Osteoblast (primary cell): ENCODE measurements around the gene PIP5K1B. TPM values are rescaled to one million over a fixed set of nuclear protein-coding genes. Genes with fewer than 3 reads are reported as not detected.

ENCODE experiments used
- DNase-seq: peaks from one replicate; pipeline ENCODE4 v3.0.0; 2011; ENCODE audit warnings: low spot score, mixed read lengths; ENCODE audit not compliant: insufficient read length; ENCODE audit errors: missing footprints
- H2AFZ ChIP-seq: 2 replicates; pipeline ENCODE4 v1.6.0; 2011; ENCODE audit warnings: mild to moderate bottlenecking, low read length
- H3K27ac ChIP-seq: 2 replicates; pipeline ENCODE4 v1.5.1; 2011; ENCODE audit warnings: mild to moderate bottlenecking, low read depth, low read length, moderate library complexity
- H3K27me3 ChIP-seq: 2 replicates; pipeline ENCODE4 v1.6.0; 2012; ENCODE audit warnings: mild to moderate bottlenecking, control low read depth, inconsistent platforms, low read length, moderate library complexity; ENCODE audit not compliant: insufficient read depth
- H3K36me3 ChIP-seq: 2 replicates; pipeline ENCODE4 v1.5.1; 2011; ENCODE audit warnings: mild to moderate bottlenecking, low read length, control low read depth, moderate library complexity; ENCODE audit not compliant: insufficient read depth
- H3K4me1 ChIP-seq: 2 replicates; pipeline ENCODE4 v1.5.1; 2011; ENCODE audit warnings: mild to moderate bottlenecking, low read length, control low read depth, moderate library complexity; ENCODE audit not compliant: insufficient read depth
- H3K4me2 ChIP-seq: 2 replicates; pipeline ENCODE4 v1.6.0; 2011; ENCODE audit warnings: mild to moderate bottlenecking, low read length; ENCODE audit not compliant: insufficient read depth
- H3K4me3 ChIP-seq: fragments of 200-600 bp; sonication (generic); 3 replicates; pipeline ENCODE4 v1.5.1; 2012; ENCODE audit warnings: mild to moderate bottlenecking, low read length, inconsistent platforms; ENCODE audit not compliant: insufficient read depth
- H3K79me2 ChIP-seq: 2 replicates; pipeline ENCODE4 v1.6.0; 2012; ENCODE audit warnings: mild to moderate bottlenecking, low read length, control low read depth, inconsistent platforms; ENCODE audit not compliant: insufficient read depth
- H3K9me3 ChIP-seq: 2 replicates; pipeline ENCODE4 v1.5.1; 2011; ENCODE audit warnings: low read depth, low read length, control low read depth
- H4K20me1 ChIP-seq: 2 replicates; pipeline ENCODE4 v1.6.0; 2012; ENCODE audit warnings: mild to moderate bottlenecking, low read length, control low read depth; ENCODE audit not compliant: insufficient read depth
- total RNA-seq: library from RNA; depleted of rRNA; stranded (reverse); fragments of >200 nt; gene quantifications from 2 replicates; pipeline ENCODE4 v1.2.3, GENCODE V29; 2012
- TF ChIP-seq, protein P1 (sequence below): IDR thresholded peaks from 2 replicates; pipeline ENCODE4 v1.5.1; 2011; ENCODE audit warnings: mild to moderate bottlenecking, low read depth, low read length, moderate library complexity; ENCODE audit errors: extremely low read depth

PIP5K1B gene
- total RNA-seq, 1 donor: not detected

DNA sequence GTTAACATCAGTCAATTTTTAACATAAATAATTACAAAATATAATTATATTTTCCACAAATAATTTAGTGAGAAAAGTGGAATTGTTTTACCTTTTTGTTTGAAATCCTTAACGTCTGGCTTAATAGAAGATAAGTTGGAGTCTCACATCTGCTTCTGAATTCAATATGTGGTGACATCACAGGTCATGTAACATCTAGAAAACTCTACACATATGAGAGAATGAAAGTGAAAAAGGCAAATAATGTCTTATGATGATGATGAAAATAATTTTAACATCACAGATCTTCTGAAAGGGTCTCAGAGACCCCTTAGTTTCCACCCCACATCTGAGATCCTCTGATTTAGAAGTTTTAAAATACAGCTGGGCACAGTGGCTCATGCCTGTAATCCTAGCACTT lies 227.4 kb downstream of the PIP5K1B start:
- Histone ChIP-seq H3K27ac (no peak overlapping the region), H4K20me1 (no peaks in the 10 kb centered on the region), H3K27me3 (no peaks in the 10 kb centered on the region), H3K4me2 (no peak overlapping the region), H3K4me3 (no peak overlapping the region), H3K9me3 (no peaks in the 10 kb centered on the region), H2AFZ (no peak overlapping the region), H3K79me2 (no peaks in the 10 kb centered on the region), H3K4me1 (no peaks in the 10 kb centered on the region), H3K36me3 (no peaks in the 10 kb centered on the region)
- TF ChIP-seq, protein P1, sequence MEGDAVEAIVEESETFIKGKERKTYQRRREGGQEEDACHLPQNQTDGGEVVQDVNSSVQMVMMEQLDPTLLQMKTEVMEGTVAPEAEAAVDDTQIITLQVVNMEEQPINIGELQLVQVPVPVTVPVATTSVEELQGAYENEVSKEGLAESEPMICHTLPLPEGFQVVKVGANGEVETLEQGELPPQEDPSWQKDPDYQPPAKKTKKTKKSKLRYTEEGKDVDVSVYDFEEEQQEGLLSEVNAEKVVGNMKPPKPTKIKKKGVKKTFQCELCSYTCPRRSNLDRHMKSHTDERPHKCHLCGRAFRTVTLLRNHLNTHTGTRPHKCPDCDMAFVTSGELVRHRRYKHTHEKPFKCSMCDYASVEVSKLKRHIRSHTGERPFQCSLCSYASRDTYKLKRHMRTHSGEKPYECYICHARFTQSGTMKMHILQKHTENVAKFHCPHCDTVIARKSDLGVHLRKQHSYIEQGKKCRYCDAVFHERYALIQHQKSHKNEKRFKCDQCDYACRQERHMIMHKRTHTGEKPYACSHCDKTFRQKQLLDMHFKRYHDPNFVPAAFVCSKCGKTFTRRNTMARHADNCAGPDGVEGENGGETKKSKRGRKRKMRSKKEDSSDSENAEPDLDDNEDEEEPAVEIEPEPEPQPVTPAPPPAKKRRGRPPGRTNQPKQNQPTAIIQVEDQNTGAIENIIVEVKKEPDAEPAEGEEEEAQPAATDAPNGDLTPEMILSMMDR: no peak
- DNase-seq: no peak

DNA sequence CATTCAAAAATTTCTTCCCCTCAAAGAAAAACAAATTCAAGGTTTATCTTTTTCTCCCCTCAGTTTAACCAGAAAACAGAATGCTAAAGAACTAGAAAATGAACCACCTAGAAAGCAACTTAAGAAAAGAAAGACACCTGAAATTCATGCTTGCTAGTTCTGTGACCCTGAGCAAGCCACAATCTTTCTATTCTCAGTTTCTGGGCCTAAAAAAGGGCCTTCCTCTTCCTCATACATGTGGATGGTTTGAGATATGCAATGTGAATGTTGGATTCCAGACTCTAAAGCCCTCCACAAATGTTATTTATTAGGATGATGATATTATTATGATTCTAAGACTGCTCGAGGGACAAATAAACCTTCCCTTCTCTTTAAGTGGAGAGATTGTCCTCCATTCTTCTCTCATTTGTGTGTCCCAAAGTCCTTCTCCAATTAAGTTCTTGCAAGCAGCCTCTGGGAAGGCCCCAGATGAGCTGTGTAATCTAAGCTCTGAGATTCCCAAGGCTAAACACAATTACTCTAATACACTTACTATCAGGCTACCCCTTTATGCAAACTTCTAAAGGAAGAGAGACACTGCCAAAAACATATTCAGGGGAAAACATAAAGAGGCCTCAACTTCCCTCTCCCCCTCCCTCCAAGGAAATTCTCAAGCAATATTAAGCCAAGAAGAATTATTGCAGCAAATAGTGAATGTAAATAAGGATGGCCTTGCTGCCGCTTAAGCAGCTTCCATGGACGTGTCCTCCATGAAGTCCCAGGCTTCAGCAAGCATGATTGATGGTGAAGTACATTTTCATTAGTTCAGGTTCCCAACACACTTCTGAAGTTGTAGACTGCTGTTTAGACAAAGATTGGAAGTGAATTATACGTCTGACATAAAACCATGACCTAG lies 228.6 kb downstream of the PIP5K1B start:
- no peak overlapping the region for H3K4me3 ChIP-seq
- TF ChIP-seq, protein P1: no peak
- no peaks in the 10 kb centered on the region for H3K4me1 ChIP-seq
- no peaks in the 10 kb centered on the region for H3K9me3 ChIP-seq
- no peaks in the 10 kb centered on the region for H3K36me3 ChIP-seq
- H3K4me2 ChIP-seq: no peak overlapping the region
- H3K27ac ChIP-seq: no peak overlapping the region
- H3K79me2 ChIP-seq: no peaks in the 10 kb centered on the region
- no peaks in the 10 kb centered on the region for H4K20me1 ChIP-seq
- no peaks in the 10 kb centered on the region for H3K27me3 ChIP-seq
- no peak overlapping the region for H2AFZ ChIP-seq
- no peak for DNase-seq

DNA sequence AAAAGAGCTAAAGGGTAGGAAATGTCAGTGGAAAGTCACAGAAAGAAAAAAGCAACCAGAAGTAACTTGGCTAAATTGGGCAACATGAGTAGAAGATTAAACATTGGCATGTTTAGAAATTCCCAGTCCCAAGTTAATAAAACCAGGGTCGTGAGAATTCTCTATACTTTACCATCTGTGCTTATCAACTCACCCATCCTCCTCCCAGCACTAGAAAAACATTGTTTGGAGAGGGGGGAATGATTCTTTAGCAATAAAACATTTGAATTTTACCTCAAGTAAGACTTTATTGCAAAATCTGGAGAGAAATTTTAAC lies 229.2 kb downstream of the PIP5K1B start:
- Histone ChIP-seq H3K27me3 (no peaks in the 10 kb centered on the region), H2AFZ (no peak overlapping the region), H3K27ac (no peak overlapping the region), H3K4me3 (no peak overlapping the region), H3K4me2 (no peak overlapping the region), H3K36me3 (no peaks in the 10 kb centered on the region), H3K79me2 (no peaks in the 10 kb centered on the region), H3K9me3 (no peaks in the 10 kb centered on the region), H4K20me1 (no peaks in the 10 kb centered on the region), H3K4me1 (no peaks in the 10 kb centered on the region)
- TF ChIP-seq, protein P1: no peak
- no peak for DNase-seq

DNA sequence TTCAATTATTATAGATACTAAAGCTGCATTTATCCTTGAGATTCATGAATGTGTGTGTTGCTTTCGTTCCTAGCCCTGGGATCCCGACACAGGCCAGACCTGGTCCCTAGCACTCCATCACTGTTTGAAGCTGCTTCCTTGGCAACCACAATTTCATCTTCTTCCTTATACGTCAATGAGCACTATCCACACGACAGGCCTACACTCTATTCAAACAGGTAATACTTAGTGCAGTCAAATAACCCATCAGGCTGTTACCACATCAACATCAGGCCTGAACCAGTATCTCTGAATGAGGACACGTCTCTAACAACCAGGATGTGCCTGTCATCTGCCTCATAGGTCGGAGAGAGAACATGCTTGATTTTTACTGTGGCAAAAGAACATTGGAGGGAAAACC lies 235.5 kb downstream of the PIP5K1B start:
- Histone ChIP-seq H3K79me2 (no peaks in the 10 kb centered on the region), H3K4me2 (no peak overlapping the region), H2AFZ (no peak overlapping the region), H3K27ac (no peak overlapping the region), H3K4me1 (no peaks in the 10 kb centered on the region), H3K36me3 (no peaks in the 10 kb centered on the region), H3K27me3 (no peaks in the 10 kb centered on the region), H3K9me3 (no peaks in the 10 kb centered on the region), H4K20me1 (no peaks in the 10 kb centered on the region), H3K4me3 (no peak overlapping the region)
- DNase-seq: no peak
- TF ChIP-seq, protein P1: no peak
